ENCODE results near the gene HOXD10.

The HOXD10 gene

GRCh38 chr2:176103742-176104315 is 12.7 kb upstream of the HOXD10 start:
- Mint-ChIP-seq H3K36me3 (ENCODE audit: low read depth) (no peaks in the 10 kb centered on the region), H3K4me3 (peak overlapping the region; percentile 84), H3K27me3 (ENCODE audit: low read depth, poor library complexity) (peaks cover 90% of the 10 kb centered on the region), H3K27ac (no peak overlapping the region), H3K4me1 (peaks cover 53% of the 10 kb centered on the region), H3K9me3 (no peaks in the 10 kb centered on the region)
- no peak for DNase-seq
- TF ChIP-seq CTCF (IDR thresholded peaks at IDR 0.05) = no peak

GRCh38 chr2:176104316-176105077 is 12.1 kb upstream of the HOXD10 start:
- Mint-ChIP-seq H3K4me3 (peak overlapping the region; percentile 84), H3K9me3 (no peaks in the 10 kb centered on the region), H3K4me1 (peaks cover 53% of the 10 kb centered on the region), H3K36me3 (ENCODE audit: low read depth) (no peaks in the 10 kb centered on the region), H3K27ac (no peak overlapping the region), H3K27me3 (ENCODE audit: low read depth, poor library complexity) (peaks cover 90% of the 10 kb centered on the region)
- no peak for DNase-seq
- no peak for TF ChIP-seq CTCF (IDR thresholded peaks at IDR 0.05)

GRCh38 chr2:176105078-176105729 is 11.4 kb upstream of the HOXD10 start:
- DNase-seq = no peak
- no peak for TF ChIP-seq CTCF (IDR thresholded peaks at IDR 0.05)
- no peaks in the 10 kb centered on the region for H3K36me3 Mint-ChIP-seq (ENCODE audit: low read depth)
- peaks cover 90% of the 10 kb centered on the region for H3K27me3 Mint-ChIP-seq (ENCODE audit: low read depth, poor library complexity)
- H3K9me3 Mint-ChIP-seq = no peaks in the 10 kb centered on the region
- peaks cover 58% of the 10 kb centered on the region for H3K4me1 Mint-ChIP-seq
- H3K4me3 Mint-ChIP-seq = peak overlapping the region; percentile 84
- H3K27ac Mint-ChIP-seq = no peak overlapping the region

- DNase-seq = no peak
- no peaks in the 10 kb centered on the region for H3K36me3 Mint-ChIP-seq (ENCODE audit: low read depth)
These were observed 10.6 kb upstream of the HOXD10 start for GRCh38 chr2:176105730-176106580.

More at GRCh38 chr2:176105730-176106580, 10.6 kb upstream of the HOXD10 start:
- Mint-ChIP-seq H3K4me1 (peaks cover 64% of the 10 kb centered on the region), H3K4me3 (peak overlapping the region; percentile 84), H3K9me3 (no peaks in the 10 kb centered on the region), H3K27ac (peak overlapping the region; percentile 27), H3K27me3 (ENCODE audit: low read depth, poor library complexity) (peaks cover 90% of the 10 kb centered on the region)
- no peak for TF ChIP-seq CTCF (IDR thresholded peaks at IDR 0.05)

Measured in nephron progenitor cell (in vitro differentiated cells).